Testis (tissue), 2 donors: ENCODE results near the gene ZFPM1.

Experiments
- POLR2A ChIP-seq: fragments of 450-650 bp; IDR thresholded peaks from one replicate; pipeline ENCODE4 v1.6.1; 2017; ENCODE audit warnings: antibody characterized with exemption, mild to moderate bottlenecking, moderate library complexity
- TF ChIP-seq, protein P1 (sequence below), 3 experiments: fragments of 450-650 bp in 2 of 3; fragments of 200-600 bp in 1 of 3; sonication (generic) in 1 of 3; IDR thresholded peaks; one replicate each; pipeline ENCODE4 v1.5.1; 2016 to 2019; ENCODE audit warnings: antibody characterized with exemption in 3 of 3, mild to moderate bottlenecking in 2 of 3, moderate library complexity in 1 of 3

DNA sequence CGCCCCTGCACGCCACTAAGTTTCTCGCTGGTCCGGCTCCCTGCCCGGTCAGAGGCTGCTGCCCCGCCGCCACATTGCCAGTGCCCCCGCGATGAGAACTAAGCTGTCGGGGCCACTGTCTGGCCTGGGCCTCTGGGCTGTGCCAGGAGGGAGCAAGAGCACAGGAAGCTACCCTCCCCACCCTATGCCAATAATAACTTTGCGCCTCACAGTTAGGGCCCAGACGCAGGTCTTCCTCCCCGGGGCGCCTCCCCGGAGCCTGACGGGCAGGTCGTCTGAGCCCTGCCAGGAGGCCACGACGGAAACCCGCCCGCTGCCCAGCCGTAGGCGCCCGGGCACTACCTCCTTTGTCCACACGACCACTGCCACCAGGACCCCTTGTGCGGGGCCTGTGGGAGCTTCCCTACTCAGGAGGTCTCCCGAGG, 1.5 kb downstream of the ZFPM1 start:
- TF ChIP-seq POLR2A: no peak
- TF ChIP-seq, protein P1, sequence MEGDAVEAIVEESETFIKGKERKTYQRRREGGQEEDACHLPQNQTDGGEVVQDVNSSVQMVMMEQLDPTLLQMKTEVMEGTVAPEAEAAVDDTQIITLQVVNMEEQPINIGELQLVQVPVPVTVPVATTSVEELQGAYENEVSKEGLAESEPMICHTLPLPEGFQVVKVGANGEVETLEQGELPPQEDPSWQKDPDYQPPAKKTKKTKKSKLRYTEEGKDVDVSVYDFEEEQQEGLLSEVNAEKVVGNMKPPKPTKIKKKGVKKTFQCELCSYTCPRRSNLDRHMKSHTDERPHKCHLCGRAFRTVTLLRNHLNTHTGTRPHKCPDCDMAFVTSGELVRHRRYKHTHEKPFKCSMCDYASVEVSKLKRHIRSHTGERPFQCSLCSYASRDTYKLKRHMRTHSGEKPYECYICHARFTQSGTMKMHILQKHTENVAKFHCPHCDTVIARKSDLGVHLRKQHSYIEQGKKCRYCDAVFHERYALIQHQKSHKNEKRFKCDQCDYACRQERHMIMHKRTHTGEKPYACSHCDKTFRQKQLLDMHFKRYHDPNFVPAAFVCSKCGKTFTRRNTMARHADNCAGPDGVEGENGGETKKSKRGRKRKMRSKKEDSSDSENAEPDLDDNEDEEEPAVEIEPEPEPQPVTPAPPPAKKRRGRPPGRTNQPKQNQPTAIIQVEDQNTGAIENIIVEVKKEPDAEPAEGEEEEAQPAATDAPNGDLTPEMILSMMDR (IDR thresholded peaks at IDR 0.05): no peak
